Putamen (tissue), 1 donor: ENCODE results near the gene COLEC11.
"Not testable (repeated sequence)": the region's sequence is repeated elsewhere in the genome, so short reads cannot be mapped to it uniquely, and the experiment has no call there.

Experiments used
- DNase-seq: peaks from one replicate; pipeline ENCODE4 v3.0.0-alpha.2; 2016; ENCODE audit warnings: low spot score

Gene COLEC11

GRCh38 chr2:3606028-3606369, 11.1 kb downstream of the COLEC11 start:
- no peak for DNase-seq

GRCh38 chr2:3606370-3607201, 11.7 kb downstream of the COLEC11 start:
- no peak for DNase-seq

GRCh38 chr2:3608373-3609278, 13.7 kb downstream of the COLEC11 start:
- DNase-seq: no peak

GRCh38 chr2:3609279-3609673, 14.4 kb downstream of the COLEC11 start:
- not testable (repeated sequence) for DNase-seq

- no peak for DNase-seq
Measured at GRCh38 chr2:3610415-3610814, 15.5 kb downstream of the COLEC11 start.

- DNase-seq: no peak
Measured at GRCh38 chr2:3610881-3611505, 16.1 kb downstream of the COLEC11 start.

- DNase-seq: no peak
Measured at GRCh38 chr2:3611589-3611988, 16.7 kb downstream of the COLEC11 start.

GRCh38 chr2:3612639-3613523, 18.0 kb downstream of the COLEC11 start:
- DNase-seq: no peak

- no peak for DNase-seq
Measured at GRCh38 chr2:3613524-3613905, 18.6 kb downstream of the COLEC11 start.

- not testable (repeated sequence) for DNase-seq
Measured at GRCh38 chr2:3614743-3615142, 19.8 kb downstream of the COLEC11 start.

- not testable (repeated sequence) for DNase-seq
Measured at GRCh38 chr2:3615541-3616200, 20.8 kb downstream of the COLEC11 start.

- DNase-seq: not testable (repeated sequence)
Measured at GRCh38 chr2:3616435-3617197, 21.7 kb downstream of the COLEC11 start.

- no peak for DNase-seq
Measured at GRCh38 chr2:3617198-3617890, 22.4 kb downstream of the COLEC11 start.

- no peak for DNase-seq
Measured at GRCh38 chr2:3618367-3618766, 23.5 kb downstream of the COLEC11 start.

- DNase-seq: no peak
Measured at GRCh38 chr2:3619033-3619432, 24.1 kb downstream of the COLEC11 start.

GRCh38 chr2:3619661-3620060, 24.7 kb downstream of the COLEC11 start:
- DNase-seq: not testable (repeated sequence)

GRCh38 chr2:3620834-3621233, 25.9 kb downstream of the COLEC11 start:
- no peak for DNase-seq

GRCh38 chr2:3622967-3623366, 28.1 kb downstream of the COLEC11 start:
- DNase-seq: no peak

GRCh38 chr2:3624059-3624794, 29.3 kb downstream of the COLEC11 start:
- no peak for DNase-seq
